ENCODE measurements around the gene UBE2D1. TPM values are rescaled to one million over a fixed set of nuclear protein-coding genes. Genes with fewer than 3 reads are reported as not detected.

The UBE2D1 gene
- total RNA-seq = 64.3 TPM

DNA sequence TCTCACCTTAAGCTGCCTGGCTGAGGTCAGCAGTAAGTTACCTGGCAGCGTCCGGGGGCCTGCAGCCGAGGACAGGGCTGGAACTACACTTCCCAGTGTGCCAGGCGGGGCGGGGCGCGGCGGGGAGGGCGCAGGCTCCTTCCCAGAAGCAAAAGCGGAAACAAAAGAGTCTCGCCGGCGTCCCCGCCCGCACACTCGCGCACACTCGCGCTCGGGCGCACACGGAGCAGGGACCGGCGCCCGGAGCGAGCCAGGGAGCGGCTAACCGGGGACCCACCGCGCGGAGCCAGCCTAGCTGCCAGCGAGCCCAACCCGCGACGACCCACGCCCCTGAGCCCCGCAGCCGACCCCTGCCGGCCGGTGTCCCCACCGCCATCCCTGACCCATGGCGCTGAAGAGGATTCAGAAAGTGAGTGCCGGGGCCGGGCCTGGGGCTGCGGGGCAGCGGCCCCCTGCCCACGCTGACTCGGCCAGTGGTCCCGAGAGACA, at the start of gene UBE2D1:
Gene UBE2D1, plus strand, starts transcription at position 190 of the 489 bp plus-strand sequence. Its CDS starts 196 bp downstream, at position 386.
- Histone ChIP-seq H3K4me1 (ENCODE audit: insufficient read depth, low read length) (peaks cover 56% of the 10 kb centered on the region), H3K4me3 (ENCODE audit: low read length) (peak within 1 kb of the TSS; percentile 84), H3K27me3 (ENCODE audit: insufficient read depth, low read length) (no peaks in the 10 kb centered on the region)

DNA sequence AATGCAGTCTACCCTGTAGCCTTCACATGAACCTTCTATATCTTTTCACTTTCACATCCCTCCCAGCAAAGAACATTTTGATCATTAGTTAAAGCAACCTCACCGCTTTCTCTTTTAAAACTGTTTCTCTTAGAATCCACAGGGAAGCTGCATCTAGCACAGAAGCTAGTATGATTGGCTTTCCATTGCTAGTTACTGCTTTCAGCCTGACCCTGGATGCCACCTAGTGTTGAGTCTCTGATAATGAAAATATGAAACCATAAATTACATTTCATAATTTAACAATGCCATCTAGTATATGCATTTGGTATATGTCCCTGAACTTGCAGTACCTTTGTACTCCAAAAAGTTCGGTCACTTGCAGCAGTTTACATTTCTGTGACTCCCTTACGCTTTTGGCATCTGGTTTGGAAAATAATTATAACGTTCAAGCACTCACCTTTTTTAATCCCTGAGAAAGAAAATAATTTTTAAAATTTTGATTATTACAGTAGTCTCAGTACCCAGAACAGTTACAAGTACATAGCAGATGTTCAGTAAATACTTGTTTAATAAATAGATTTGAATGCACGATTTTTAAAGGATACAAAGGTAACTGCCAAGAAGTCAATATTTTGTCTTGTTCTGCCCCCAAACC, 43.1 kb upstream of the UBE2D1 start:
- Histone ChIP-seq H3K4me1 (ENCODE audit: insufficient read depth, low read length) (no peaks in the 10 kb centered on the region), H3K27me3 (ENCODE audit: insufficient read depth, low read length) (no peaks in the 10 kb centered on the region), H3K9me3 (ENCODE audit: low read depth, low read length) (no peaks in the 10 kb centered on the region), H3K4me3 (ENCODE audit: low read length) (no peak overlapping the region)

More for the DNA sequence above, at the start of gene UBE2D1:
- H3K9me3 ChIP-seq (ENCODE audit: low read depth, low read length) = no peaks in the 10 kb centered on the region

DNA sequence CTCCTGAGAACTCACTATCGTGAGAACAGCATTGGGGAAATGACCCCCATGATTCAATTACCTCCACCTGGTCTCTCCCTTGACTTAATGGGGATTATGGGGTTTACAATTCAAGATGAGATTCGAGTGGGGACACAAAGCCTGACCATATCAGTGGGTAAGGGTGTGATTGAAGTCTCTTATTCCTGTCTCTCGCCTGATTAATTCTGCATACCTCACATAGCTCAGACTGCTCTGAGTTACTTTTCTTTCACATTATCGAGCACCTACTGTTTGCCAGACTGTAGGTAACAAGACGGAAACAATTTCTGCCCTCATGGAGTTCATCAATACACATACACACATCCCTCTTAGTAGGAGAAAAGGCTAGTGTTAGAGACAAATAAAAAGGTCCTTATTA, 40.8 kb upstream of the UBE2D1 start:
- Histone ChIP-seq H3K9me3 (ENCODE audit: low read depth, low read length) (no peaks in the 10 kb centered on the region), H3K4me3 (ENCODE audit: low read length) (no peak overlapping the region), H3K27me3 (ENCODE audit: insufficient read depth, low read length) (no peaks in the 10 kb centered on the region), H3K4me1 (ENCODE audit: insufficient read depth, low read length) (no peaks in the 10 kb centered on the region)

DNA sequence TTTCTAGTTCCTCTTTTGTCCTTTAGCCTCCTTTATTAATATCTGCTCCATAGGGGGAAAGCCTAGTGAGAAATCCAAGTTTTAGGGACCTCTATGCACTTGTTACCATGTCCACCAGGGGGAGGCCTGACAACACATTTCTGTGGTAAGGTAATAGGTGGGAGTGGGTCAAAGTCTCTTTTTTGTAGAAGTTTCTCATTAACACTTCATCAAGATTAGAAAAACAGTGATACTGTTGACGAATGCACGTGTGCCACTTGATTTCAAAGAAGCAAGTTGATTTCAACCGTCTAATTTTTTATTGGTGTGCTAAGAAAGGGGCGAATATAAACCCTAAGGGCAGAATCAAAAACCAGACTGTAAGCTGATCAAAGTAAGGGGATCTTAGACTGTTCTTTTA, 35.2 kb upstream of the UBE2D1 start:
- H3K9me3 ChIP-seq (ENCODE audit: low read depth, low read length) = no peaks in the 10 kb centered on the region
- H3K27me3 ChIP-seq (ENCODE audit: insufficient read depth, low read length) = no peaks in the 10 kb centered on the region
- no peaks in the 10 kb centered on the region for H3K4me1 ChIP-seq (ENCODE audit: insufficient read depth, low read length)
- no peak overlapping the region for H3K4me3 ChIP-seq (ENCODE audit: low read length)

DNA sequence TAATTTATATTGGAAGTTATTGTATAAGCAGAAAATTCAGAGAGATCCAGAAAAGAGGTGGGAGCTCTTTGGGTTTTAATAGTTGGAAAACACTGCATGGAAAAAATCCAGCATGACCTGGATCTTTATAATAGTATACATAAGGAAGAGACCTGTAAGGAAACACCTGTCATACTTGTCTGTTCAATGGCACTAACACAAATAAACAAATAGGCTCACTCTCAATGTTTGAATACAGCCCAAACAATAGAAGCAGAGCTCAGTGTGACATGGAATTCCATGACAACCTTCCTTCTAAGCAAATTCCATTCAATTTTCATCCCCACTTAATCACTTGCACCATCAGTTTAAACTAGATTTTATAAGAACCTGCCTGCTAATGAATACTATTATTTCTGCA, 34.1 kb upstream of the UBE2D1 start:
- Histone ChIP-seq H3K4me3 (ENCODE audit: low read length) (no peak overlapping the region), H3K4me1 (ENCODE audit: insufficient read depth, low read length) (no peaks in the 10 kb centered on the region), H3K27me3 (ENCODE audit: insufficient read depth, low read length) (peaks cover under 1% of the 10 kb centered on the region), H3K9me3 (ENCODE audit: low read depth, low read length) (no peaks in the 10 kb centered on the region)

DNA sequence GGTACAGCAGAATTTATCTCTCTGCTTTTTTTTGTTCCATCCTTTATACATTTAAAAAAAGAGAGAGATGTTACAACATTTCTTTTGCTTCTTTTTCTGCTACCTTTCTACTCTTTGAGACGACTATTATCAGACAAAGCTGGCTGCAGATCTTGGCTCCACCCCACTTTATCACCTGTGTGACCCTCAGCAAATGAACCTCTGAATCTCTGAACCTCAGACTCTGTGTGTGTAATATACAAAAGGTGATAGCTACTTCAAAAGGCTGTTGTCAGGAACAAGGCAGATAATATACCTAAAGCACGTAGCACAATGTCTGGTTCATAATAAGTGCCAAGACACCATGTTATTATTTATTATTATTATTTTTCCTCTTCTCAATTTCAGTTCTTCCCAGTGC, 32.6 kb upstream of the UBE2D1 start:
- Histone ChIP-seq H3K27me3 (ENCODE audit: insufficient read depth, low read length) (peaks cover 9% of the 10 kb centered on the region), H3K4me1 (ENCODE audit: insufficient read depth, low read length) (no peaks in the 10 kb centered on the region), H3K9me3 (ENCODE audit: low read depth, low read length) (no peaks in the 10 kb centered on the region), H3K4me3 (ENCODE audit: low read length) (no peak overlapping the region)

DNA sequence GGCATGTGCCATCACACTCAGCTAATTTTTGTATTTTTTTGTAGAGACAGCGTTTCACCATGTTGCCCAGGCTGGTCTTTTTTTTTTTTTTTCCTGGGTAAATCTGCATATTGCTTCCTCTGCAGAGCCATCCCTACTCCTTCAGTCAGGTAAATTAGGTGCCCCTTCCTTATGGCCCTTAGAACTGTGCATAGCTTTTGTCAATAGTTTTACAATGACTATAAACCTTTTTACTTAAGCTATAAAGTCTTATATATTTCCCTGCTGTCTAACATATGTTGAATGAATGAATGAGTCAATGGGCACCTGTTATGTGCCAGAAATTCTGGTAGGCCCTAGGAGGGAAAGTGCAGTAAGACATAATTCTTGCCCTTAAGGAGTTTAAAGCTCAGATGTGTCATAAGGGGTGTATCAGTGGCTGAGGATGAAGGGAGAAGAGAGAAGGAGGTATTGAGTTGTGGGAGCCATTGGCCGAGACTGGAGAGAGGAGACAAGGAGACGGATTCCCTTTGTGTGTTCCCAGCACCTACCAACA, 30.6 kb upstream of the UBE2D1 start:
- Histone ChIP-seq H3K4me3 (ENCODE audit: low read length) (no peak overlapping the region), H3K27me3 (ENCODE audit: insufficient read depth, low read length) (peaks cover 15% of the 10 kb centered on the region), H3K4me1 (ENCODE audit: insufficient read depth, low read length) (no peaks in the 10 kb centered on the region), H3K9me3 (ENCODE audit: low read depth, low read length) (no peaks in the 10 kb centered on the region)

DNA sequence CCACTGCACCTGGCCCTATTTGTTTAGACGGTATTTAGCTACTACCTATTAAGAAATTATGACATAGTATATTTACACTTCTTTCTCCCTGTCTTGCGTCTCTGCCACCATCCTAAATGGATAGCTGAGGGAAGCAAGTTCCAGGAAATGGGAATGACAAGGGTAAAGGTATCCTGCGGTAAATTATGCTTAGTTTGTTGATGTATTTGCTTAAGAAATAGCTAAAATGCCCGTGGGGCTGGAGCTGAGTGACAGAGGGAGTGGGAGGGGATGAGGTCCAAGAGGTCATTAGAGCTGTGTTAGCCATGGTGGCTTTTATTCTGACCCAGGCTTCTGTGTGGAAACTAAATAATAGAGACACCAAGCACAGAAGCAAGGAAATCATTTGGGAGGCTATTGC, 29.0 kb upstream of the UBE2D1 start:
- Histone ChIP-seq H3K4me1 (ENCODE audit: insufficient read depth, low read length) (no peaks in the 10 kb centered on the region), H3K4me3 (ENCODE audit: low read length) (no peak overlapping the region), H3K9me3 (ENCODE audit: low read depth, low read length) (no peaks in the 10 kb centered on the region), H3K27me3 (ENCODE audit: insufficient read depth, low read length) (peaks cover 21% of the 10 kb centered on the region)

DNA sequence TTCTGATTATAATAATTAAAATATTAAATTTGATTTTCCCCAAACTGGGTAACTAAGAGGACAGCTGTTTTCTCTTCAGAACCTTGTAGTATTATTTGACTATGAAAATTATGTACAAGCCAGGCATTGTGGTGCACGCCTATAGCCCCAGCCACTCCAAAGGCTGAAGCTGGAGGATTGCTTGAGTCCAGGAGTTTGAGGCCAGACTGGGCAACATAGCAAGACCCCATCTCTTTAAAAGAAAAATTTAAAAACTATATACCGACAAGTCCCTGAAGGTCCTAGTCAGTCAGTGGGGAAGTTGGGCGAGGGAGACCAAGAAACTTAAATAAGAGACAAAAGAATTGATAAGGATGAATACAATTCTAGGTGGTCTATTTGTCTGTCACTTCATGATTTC, 27.1 kb upstream of the UBE2D1 start:
- Histone ChIP-seq H3K9me3 (ENCODE audit: low read depth, low read length) (no peaks in the 10 kb centered on the region), H3K4me1 (ENCODE audit: insufficient read depth, low read length) (no peaks in the 10 kb centered on the region), H3K27me3 (ENCODE audit: insufficient read depth, low read length) (peaks cover 21% of the 10 kb centered on the region), H3K4me3 (ENCODE audit: low read length) (no peak overlapping the region)

DNA sequence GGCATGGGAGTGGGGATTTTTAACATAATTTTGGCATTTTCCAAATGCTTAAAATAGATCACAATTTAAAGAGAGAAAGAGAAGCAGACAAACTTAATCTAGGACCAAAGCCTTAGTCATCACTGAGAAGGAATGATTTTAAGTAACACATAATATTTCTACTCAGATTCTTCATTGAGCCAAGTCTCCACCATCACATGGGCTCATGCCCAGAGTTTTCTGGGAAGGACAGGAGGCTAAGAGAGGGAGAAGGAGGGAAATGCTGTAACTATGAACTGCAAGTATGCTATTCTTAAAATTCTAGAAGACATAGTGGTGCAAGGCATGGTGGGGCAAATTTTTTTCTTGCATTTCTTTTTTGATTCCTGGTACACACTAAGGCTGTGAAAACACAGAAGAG, 23.8 kb upstream of the UBE2D1 start:
- no peaks in the 10 kb centered on the region for H3K9me3 ChIP-seq (ENCODE audit: low read depth, low read length)
- no peak overlapping the region for H3K4me3 ChIP-seq (ENCODE audit: low read length)
- H3K4me1 ChIP-seq (ENCODE audit: insufficient read depth, low read length) = no peaks in the 10 kb centered on the region
- peaks cover 19% of the 10 kb centered on the region for H3K27me3 ChIP-seq (ENCODE audit: insufficient read depth, low read length)

DNA sequence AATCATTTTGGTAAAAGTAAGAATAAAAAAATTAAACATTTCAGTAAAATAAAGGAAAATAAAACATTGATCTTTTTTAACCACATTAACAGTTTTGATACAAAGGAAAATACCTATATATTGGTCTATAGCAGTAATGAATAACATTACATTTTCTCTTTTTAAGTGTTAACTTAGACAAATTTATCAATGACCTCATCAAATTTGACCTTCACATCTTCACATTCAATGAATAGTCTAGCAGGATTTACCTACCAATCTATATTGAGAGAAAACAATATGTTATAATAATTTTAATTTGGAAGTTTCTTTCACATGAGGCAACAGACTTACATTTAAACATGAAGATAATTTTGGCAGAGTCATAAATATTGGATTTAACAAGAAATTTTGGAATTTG, 17.9 kb upstream of the UBE2D1 start:
- peaks cover 4% of the 10 kb centered on the region for H3K27me3 ChIP-seq (ENCODE audit: insufficient read depth, low read length)
- H3K9me3 ChIP-seq (ENCODE audit: low read depth, low read length) = no peaks in the 10 kb centered on the region
- no peak overlapping the region for H3K4me3 ChIP-seq (ENCODE audit: low read length)
- H3K4me1 ChIP-seq (ENCODE audit: insufficient read depth, low read length) = no peaks in the 10 kb centered on the region

DNA sequence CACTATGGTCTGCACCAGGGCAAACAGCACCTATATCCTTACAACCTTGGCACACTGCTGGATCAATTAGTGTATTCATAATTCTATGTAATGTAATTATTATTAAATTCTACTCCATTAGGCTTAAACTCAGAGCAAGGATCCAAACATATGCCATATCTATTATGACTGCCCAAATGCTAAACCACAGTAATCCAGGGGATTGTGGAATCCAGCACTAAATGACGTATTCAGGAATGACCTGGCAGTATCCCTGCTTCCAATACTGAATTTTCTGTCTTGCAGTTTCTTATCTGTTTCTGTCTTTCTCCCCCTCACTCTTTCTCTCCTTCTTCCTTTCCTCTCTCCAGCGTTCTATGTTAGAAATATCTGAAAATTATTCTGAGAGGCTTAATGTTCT, 16.5 kb upstream of the UBE2D1 start:
- Histone ChIP-seq H3K4me1 (ENCODE audit: insufficient read depth, low read length) (peaks cover 12% of the 10 kb centered on the region), H3K9me3 (ENCODE audit: low read depth, low read length) (no peaks in the 10 kb centered on the region), H3K27me3 (ENCODE audit: insufficient read depth, low read length) (peaks cover 4% of the 10 kb centered on the region), H3K4me3 (ENCODE audit: low read length) (no peak overlapping the region)

DNA sequence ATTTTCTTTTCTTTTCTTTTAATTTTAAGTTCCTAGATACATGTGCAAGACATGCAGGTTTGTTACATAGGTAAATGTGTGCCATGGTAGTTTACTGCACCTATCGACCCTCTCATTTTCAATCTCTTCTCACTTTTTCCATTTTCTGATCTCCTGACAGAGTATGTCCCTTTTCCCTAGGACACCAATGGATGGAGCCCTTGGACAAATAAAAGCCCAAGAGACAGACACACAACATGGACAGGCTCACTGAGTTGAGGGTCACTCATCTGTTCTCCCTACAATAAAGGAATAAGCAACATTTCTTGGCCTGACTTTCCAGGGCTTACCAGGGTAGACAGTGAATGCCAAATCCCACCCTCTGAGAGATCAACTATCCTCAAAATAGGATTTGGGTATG, 15.2 kb upstream of the UBE2D1 start:
- Histone ChIP-seq H3K4me1 (ENCODE audit: insufficient read depth, low read length) (peaks cover 14% of the 10 kb centered on the region), H3K27me3 (ENCODE audit: insufficient read depth, low read length) (peaks cover 4% of the 10 kb centered on the region), H3K4me3 (ENCODE audit: low read length) (no peak overlapping the region), H3K9me3 (ENCODE audit: low read depth, low read length) (no peaks in the 10 kb centered on the region)

DNA sequence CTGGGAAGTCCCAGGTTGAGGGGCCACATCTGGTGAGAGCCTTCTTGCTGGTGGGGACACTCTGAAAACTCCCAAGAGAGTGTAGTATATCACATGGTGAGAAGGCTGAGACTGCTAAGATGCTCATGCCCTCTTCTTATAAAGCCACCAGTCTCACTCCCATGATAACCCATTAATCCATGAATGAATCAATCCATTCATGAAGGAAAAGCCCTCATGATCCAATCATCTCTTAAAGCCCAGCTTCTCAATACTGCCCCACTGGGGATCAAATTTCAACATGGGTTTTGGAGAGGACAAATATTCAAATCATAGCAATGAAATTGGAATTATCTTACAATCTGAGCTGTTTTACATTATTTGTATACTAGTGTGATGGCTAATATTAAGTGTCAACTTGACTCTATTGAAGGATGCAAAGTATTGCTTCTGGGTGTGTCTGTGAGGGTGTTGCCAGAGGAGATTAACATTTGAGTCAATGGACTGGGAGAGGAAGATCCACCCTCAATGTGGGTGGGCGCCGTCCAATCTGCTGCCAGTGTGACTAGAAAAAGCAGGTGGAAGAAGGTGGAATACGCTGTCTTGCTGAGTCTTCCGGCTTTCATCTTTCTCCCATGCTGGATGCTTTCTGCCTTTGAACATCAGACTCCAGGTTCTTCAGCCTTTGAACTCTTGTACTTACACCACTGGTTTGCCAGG, 14.3 kb upstream of the UBE2D1 start:
- Histone ChIP-seq H3K4me1 (ENCODE audit: insufficient read depth, low read length) (peaks cover 14% of the 10 kb centered on the region), H3K27me3 (ENCODE audit: insufficient read depth, low read length) (peaks cover 4% of the 10 kb centered on the region), H3K4me3 (ENCODE audit: low read length) (no peak overlapping the region), H3K9me3 (ENCODE audit: low read depth, low read length) (no peaks in the 10 kb centered on the region)

DNA sequence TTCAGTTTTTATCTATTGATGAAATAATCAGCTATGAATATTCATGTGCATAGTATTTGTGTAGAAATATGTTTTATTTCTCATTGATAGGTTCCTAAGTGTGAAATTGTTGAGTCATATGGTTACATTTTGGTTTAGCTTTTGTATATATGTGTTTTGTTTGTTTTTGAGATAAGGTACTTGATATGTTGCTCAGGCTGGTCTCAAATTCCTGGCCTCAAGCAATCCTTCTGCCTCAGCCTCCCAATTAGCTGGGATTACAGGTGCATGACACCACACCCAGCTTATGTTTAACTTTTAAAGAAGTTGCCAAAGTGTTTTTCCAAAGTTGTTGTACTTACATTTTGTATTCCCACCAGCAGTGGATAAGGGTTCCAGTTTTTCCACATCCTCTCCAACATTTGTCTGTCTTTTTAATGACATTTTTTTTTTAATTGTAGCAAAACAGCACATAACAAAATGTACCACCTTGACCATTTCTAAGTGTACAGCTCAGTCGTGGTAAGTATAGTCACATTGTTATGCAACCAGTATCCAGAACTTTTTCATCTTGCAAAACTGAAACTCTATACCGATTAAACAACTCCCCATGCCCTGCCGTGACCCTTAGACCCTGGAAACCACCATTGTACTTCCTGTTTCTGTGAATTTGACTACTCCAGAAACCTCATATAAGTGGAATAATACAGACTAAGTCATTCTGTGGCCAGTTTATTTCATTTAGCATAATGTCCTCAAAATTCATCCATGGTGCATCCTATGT, 12.6 kb upstream of the UBE2D1 start:
- Histone ChIP-seq H3K9me3 (ENCODE audit: low read depth, low read length) (no peaks in the 10 kb centered on the region), H3K4me1 (ENCODE audit: insufficient read depth, low read length) (peaks cover 14% of the 10 kb centered on the region), H3K4me3 (ENCODE audit: low read length) (no peak overlapping the region), H3K27me3 (ENCODE audit: insufficient read depth, low read length) (no peaks in the 10 kb centered on the region)

Data from mononuclear cell (primary cell).